Measurements from ENCODE around the gene BABAM2. TPM values are rescaled to one million over a fixed set of nuclear protein-coding genes. Genes with fewer than 3 reads are reported as not detected.
"Not testable (repeated sequence)": the region's sequence is repeated elsewhere in the genome, so short reads cannot be mapped to it uniquely, and the experiment has no call there.

The BABAM2 gene
- total and polyA plus RNA-seq, 2 of the 4 experiments (the other 2 are of a cell fraction): 20.9 to 23.1 TPM

DNA sequence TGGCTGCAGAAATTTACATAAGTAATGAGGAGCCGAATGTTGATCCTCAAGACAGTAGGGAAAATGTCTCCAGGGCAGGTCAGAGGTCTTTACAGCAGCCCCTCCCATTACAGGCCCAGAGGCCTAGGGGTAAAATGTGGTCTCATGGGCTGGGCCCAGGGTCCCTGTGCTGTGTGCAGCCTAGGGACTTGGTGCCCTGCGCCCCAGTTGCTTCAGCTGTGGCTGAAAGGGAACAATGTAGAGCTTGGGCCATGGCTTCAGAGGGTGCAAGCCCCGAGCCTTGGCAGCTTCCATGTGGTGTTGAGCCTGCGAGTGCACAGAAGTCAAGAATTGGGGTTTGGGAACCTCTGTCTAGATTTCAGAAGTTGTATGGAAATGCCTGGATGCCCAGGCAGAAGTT lies 77.5 kb downstream of the BABAM2 start:
- BruUV-seq (replicated peaks); DNase-seq; H3K14ac ChIP-seq (replicated peaks; ENCODE audit: low read depth, low read length); H3K4me3 ChIP-seq (ENCODE audit: insufficient read depth, low read depth, low read length); H3K18ac ChIP-seq (ENCODE audit: low read depth, low read length); H4K20me1 ChIP-seq (ENCODE audit: insufficient read depth, low read length); H2BK5ac ChIP-seq (ENCODE audit: low read depth, low read length, poor library complexity, severe bottlenecking); H2AK9ac ChIP-seq (replicated peaks; ENCODE audit: low read depth, low read length, poor library complexity); H2AK5ac ChIP-seq (ENCODE audit: low read depth, low read length); H3K36me3 ChIP-seq (ENCODE audit: control insufficient read depth, insufficient read depth, low read length); H3K23ac ChIP-seq (ENCODE audit: low read depth, low read length); H3K9me3 ChIP-seq (ENCODE audit: control insufficient read depth, insufficient read depth, low read length); H2BK15ac ChIP-seq (ENCODE audit: low read depth, low read length); H4K8ac ChIP-seq (ENCODE audit: low read depth in 2 of 2, low read length in 2 of 2); H3K4me2 ChIP-seq (ENCODE audit: low read depth, low read length); H2BK20ac ChIP-seq (ENCODE audit: low read depth, low read length); dilution Hi-C loops (cut with HindIII; ENCODE audit: low sequenced_read_pairs, unreplicated experiment); H3K27ac ChIP-seq (ENCODE audit: insufficient read depth, low read length); H3K4me1 ChIP-seq (ENCODE audit: control insufficient read depth, insufficient read depth, low read length); H3K9ac ChIP-seq (ENCODE audit: low read depth, low read length); H4K5ac ChIP-seq (ENCODE audit: low read depth, low read length); H2AFZ ChIP-seq (replicated peaks; ENCODE audit: low read length, poor library complexity); intact Hi-C loops (cut with micrococcal nuclease); H4K91ac ChIP-seq (ENCODE audit: insufficient read depth, low read depth, low read length); H3K4ac ChIP-seq (ENCODE audit: low read depth, low read length); H3K9me1 ChIP-seq (ENCODE audit: insufficient read depth, low read length); H3K56ac ChIP-seq (ENCODE audit: extremely low read depth, insufficient read depth, low read length); ATAC-seq (ENCODE audit: low read depth); H2BK120ac ChIP-seq (ENCODE audit: low read depth, low read length); POLR2A ChIA-PET (ENCODE audit: unreplicated experiment); CTCF ChIA-PET; H3K27me3 ChIP-seq (ENCODE audit: control insufficient read depth, insufficient read depth, low read length): not testable (repeated sequence)
- 100% methylated on average over 3 of the region's 4 CpGs; no CpG with 5 or more reads in 1 of the 2 experiments for WGBS, 2 experiments (ENCODE audit: extremely low coverage in 2 of 2, insufficient read length in 1 of 2)
- in situ Hi-C loops (cut with MboI; ENCODE audit: low sequenced_read_pairs): loop anchor here (10.0 kb wide), 1 partner anchor 427 kb away; the partner anchor contains the start of gene FOSL2
- peaks cover 6 to 18% of the 10 kb centered on the region in 2 experiments; a peak in 3 of 4 replicates for H3K79me1 ChIP-seq (ENCODE audit: low read depth in 1 of 2, low read length in 2 of 2)

- H2AK5ac ChIP-seq (ENCODE audit: low read depth, low read length); H4K20me1 ChIP-seq (ENCODE audit: insufficient read depth, low read length); H2BK5ac ChIP-seq (ENCODE audit: low read depth, low read length, poor library complexity, severe bottlenecking); DNase-seq; H2AFZ ChIP-seq (replicated peaks; ENCODE audit: low read length, poor library complexity); H3K36me3 ChIP-seq (ENCODE audit: control insufficient read depth, insufficient read depth, low read length); H4K5ac ChIP-seq (ENCODE audit: low read depth, low read length); H3K27me3 ChIP-seq (ENCODE audit: control insufficient read depth, insufficient read depth, low read length); H2AK9ac ChIP-seq (replicated peaks; ENCODE audit: low read depth, low read length, poor library complexity); POLR2A ChIA-PET (ENCODE audit: unreplicated experiment); H3K18ac ChIP-seq (ENCODE audit: low read depth, low read length); H4K91ac ChIP-seq (ENCODE audit: insufficient read depth, low read depth, low read length); H3K9ac ChIP-seq (ENCODE audit: low read depth, low read length); intact Hi-C loops (cut with micrococcal nuclease); BruUV-seq (replicated peaks); CTCF ChIA-PET; H2BK120ac ChIP-seq (ENCODE audit: low read depth, low read length); H3K56ac ChIP-seq (ENCODE audit: extremely low read depth, insufficient read depth, low read length); H3K4ac ChIP-seq (ENCODE audit: low read depth, low read length); H3K14ac ChIP-seq (replicated peaks; ENCODE audit: low read depth, low read length); H3K9me1 ChIP-seq (ENCODE audit: insufficient read depth, low read length); H3K4me3 ChIP-seq (ENCODE audit: insufficient read depth, low read depth, low read length); H4K8ac ChIP-seq (ENCODE audit: low read depth in 2 of 2, low read length in 2 of 2); H3K4me2 ChIP-seq (ENCODE audit: low read depth, low read length); H3K23ac ChIP-seq (ENCODE audit: low read depth, low read length); H2BK20ac ChIP-seq (ENCODE audit: low read depth, low read length); ATAC-seq (ENCODE audit: low read depth); H3K4me1 ChIP-seq (ENCODE audit: control insufficient read depth, insufficient read depth, low read length); dilution Hi-C loops (cut with HindIII; ENCODE audit: low sequenced_read_pairs, unreplicated experiment); H3K9me3 ChIP-seq (ENCODE audit: control insufficient read depth, insufficient read depth, low read length); H3K27ac ChIP-seq (ENCODE audit: insufficient read depth, low read length); H2BK15ac ChIP-seq (ENCODE audit: low read depth, low read length): not testable (repeated sequence)
- H3K79me1 ChIP-seq (ENCODE audit: low read depth in 1 of 2, low read length in 2 of 2): peaks cover 6 to 15% of the 10 kb centered on the region in 2 experiments; a peak in 3 of 4 replicates
- WGBS, 2 experiments (ENCODE audit: extremely low coverage in 2 of 2, insufficient read length in 1 of 2): no CpG with 5 or more reads among the region's 2 CpGs
- in situ Hi-C loops (cut with MboI; ENCODE audit: low sequenced_read_pairs): loop anchor here (10.0 kb wide), 1 partner anchor 426 kb away; the partner anchor contains the start of gene FOSL2
Observed at GRCh38 chr2:27968957-27969356, 78.4 kb downstream of the BABAM2 start.
